WI38 (cell line): ENCODE results near the gene RGS5.

Experiments used
- H3K4me3 ChIP-seq: 2 replicates; pipeline ENCODE4 v1.5.1; 2011; ENCODE audit warnings: low read depth, mild to moderate bottlenecking, control low read depth, low read length
- CTCF ChIP-seq: IDR thresholded peaks from 2 replicates; pipeline ENCODE4 v1.5.1; 2012; ENCODE audit warnings: low read depth, mild to moderate bottlenecking, control low read depth, low read length

The RGS5 gene

GRCh38 chr1:163170975-163171676, 31.6 kb downstream of the RGS5 start:
- H3K4me3 ChIP-seq = no peak overlapping the region
- peak; percentile 26; the same call in 1 of the 2 replicates for TF ChIP-seq CTCF

- TF ChIP-seq CTCF = no peak
- no peak overlapping the region for H3K4me3 ChIP-seq
These were observed 32.4 kb downstream of the RGS5 start for GRCh38 chr1:163170331-163170730.

- H3K4me3 ChIP-seq = no peak overlapping the region
- TF ChIP-seq CTCF = no peak
These were observed 33.2 kb downstream of the RGS5 start for GRCh38 chr1:163169553-163169952.

GRCh38 chr1:163168053-163168452, 34.7 kb downstream of the RGS5 start:
- no peak overlapping the region for H3K4me3 ChIP-seq
- TF ChIP-seq CTCF = no peak

GRCh38 chr1:163166886-163167555, 35.7 kb downstream of the RGS5 start:
- no peak overlapping the region for H3K4me3 ChIP-seq
- TF ChIP-seq CTCF = no peak

GRCh38 chr1:163165119-163165518, 37.6 kb downstream of the RGS5 start:
- no peak for TF ChIP-seq CTCF
- no peak overlapping the region for H3K4me3 ChIP-seq

GRCh38 chr1:163163881-163164582, 38.7 kb downstream of the RGS5 start:
- TF ChIP-seq CTCF = no peak
- H3K4me3 ChIP-seq = no peak overlapping the region
